H1 (cell line): Measurements from ENCODE around the gene MSANTD4. TPM values are rescaled to one million over a fixed set of nuclear protein-coding genes. Genes with fewer than 3 reads are reported as not detected.

ENCODE experiments used
- CBX8 ChIP-seq: fragments of 300-800, 300-1000 bp; sonication (generic); IDR thresholded peaks from 2 replicates; pipeline ENCODE4 v1.7.1; 2016; ENCODE audit warnings: low read depth, low read length, borderline replicate concordance
- KDM5A ChIP-seq: fragments of 200-600 bp; IDR thresholded peaks from 2 replicates; pipeline ENCODE4 v1.7.1; 2012; ENCODE audit warnings: mild to moderate bottlenecking, low read length, inconsistent platforms, mixed read lengths
- SIRT6 ChIP-seq: IDR thresholded peaks from one replicate; pipeline ENCODE4 v1.7.1; 2012; ENCODE audit warnings: low read length, inconsistent platforms
- TCF12 ChIP-seq: IDR thresholded peaks from 2 replicates; pipeline ENCODE4 v1.6.1; 2011; ENCODE audit warnings: low read depth, mild to moderate bottlenecking, low read length
- polyA plus RNA-seq, 7 experiments: library from polyadenylated mRNA; depleted of rRNA in 3 of 7; stranded (reverse) in 5 of 7; unstranded in 2 of 7; fragments of >200 nt in 5 of 7; fragments of 200-250 nt in 2 of 7; gene quantifications; 1 replicate in 5 of 7; 2 replicates in 1 of 7; 4 replicates in 1 of 7; pipeline versions ENCODE4 v1.2.1 to v1.2.3, GENCODE V29; 2011 to 2013; ENCODE audit warnings: missing spikeins in 2 of 7, mixed read lengths in 2 of 7
- total RNA-seq: library from RNA; stranded (reverse); fragmentation: NEBNext Ultra II Directional; extraction: Animal tissue kit (Norgen Biotek cat#: 25700); gene quantifications from 2 replicates; pipeline ENCODE4 v1.2.1, GENCODE V29; 2021
- TF ChIP-seq, protein P1 (sequence below): fragments of 300-600 bp; sonication (generic); IDR thresholded peaks from 2 replicates; pipeline ENCODE4 v1.7.1; 2012; ENCODE audit warnings: low read length, moderate library complexity, mild to moderate bottlenecking, inconsistent platforms; ENCODE audit not compliant: insufficient replicate concordance

MSANTD4 gene
- total and polyA plus RNA-seq, 2 of the 8 experiments (the other 6 are each of a cell fraction or from before 2014, with no cell fraction given): 5.1 to 21.9 TPM

- TF ChIP-seq, protein P1, sequence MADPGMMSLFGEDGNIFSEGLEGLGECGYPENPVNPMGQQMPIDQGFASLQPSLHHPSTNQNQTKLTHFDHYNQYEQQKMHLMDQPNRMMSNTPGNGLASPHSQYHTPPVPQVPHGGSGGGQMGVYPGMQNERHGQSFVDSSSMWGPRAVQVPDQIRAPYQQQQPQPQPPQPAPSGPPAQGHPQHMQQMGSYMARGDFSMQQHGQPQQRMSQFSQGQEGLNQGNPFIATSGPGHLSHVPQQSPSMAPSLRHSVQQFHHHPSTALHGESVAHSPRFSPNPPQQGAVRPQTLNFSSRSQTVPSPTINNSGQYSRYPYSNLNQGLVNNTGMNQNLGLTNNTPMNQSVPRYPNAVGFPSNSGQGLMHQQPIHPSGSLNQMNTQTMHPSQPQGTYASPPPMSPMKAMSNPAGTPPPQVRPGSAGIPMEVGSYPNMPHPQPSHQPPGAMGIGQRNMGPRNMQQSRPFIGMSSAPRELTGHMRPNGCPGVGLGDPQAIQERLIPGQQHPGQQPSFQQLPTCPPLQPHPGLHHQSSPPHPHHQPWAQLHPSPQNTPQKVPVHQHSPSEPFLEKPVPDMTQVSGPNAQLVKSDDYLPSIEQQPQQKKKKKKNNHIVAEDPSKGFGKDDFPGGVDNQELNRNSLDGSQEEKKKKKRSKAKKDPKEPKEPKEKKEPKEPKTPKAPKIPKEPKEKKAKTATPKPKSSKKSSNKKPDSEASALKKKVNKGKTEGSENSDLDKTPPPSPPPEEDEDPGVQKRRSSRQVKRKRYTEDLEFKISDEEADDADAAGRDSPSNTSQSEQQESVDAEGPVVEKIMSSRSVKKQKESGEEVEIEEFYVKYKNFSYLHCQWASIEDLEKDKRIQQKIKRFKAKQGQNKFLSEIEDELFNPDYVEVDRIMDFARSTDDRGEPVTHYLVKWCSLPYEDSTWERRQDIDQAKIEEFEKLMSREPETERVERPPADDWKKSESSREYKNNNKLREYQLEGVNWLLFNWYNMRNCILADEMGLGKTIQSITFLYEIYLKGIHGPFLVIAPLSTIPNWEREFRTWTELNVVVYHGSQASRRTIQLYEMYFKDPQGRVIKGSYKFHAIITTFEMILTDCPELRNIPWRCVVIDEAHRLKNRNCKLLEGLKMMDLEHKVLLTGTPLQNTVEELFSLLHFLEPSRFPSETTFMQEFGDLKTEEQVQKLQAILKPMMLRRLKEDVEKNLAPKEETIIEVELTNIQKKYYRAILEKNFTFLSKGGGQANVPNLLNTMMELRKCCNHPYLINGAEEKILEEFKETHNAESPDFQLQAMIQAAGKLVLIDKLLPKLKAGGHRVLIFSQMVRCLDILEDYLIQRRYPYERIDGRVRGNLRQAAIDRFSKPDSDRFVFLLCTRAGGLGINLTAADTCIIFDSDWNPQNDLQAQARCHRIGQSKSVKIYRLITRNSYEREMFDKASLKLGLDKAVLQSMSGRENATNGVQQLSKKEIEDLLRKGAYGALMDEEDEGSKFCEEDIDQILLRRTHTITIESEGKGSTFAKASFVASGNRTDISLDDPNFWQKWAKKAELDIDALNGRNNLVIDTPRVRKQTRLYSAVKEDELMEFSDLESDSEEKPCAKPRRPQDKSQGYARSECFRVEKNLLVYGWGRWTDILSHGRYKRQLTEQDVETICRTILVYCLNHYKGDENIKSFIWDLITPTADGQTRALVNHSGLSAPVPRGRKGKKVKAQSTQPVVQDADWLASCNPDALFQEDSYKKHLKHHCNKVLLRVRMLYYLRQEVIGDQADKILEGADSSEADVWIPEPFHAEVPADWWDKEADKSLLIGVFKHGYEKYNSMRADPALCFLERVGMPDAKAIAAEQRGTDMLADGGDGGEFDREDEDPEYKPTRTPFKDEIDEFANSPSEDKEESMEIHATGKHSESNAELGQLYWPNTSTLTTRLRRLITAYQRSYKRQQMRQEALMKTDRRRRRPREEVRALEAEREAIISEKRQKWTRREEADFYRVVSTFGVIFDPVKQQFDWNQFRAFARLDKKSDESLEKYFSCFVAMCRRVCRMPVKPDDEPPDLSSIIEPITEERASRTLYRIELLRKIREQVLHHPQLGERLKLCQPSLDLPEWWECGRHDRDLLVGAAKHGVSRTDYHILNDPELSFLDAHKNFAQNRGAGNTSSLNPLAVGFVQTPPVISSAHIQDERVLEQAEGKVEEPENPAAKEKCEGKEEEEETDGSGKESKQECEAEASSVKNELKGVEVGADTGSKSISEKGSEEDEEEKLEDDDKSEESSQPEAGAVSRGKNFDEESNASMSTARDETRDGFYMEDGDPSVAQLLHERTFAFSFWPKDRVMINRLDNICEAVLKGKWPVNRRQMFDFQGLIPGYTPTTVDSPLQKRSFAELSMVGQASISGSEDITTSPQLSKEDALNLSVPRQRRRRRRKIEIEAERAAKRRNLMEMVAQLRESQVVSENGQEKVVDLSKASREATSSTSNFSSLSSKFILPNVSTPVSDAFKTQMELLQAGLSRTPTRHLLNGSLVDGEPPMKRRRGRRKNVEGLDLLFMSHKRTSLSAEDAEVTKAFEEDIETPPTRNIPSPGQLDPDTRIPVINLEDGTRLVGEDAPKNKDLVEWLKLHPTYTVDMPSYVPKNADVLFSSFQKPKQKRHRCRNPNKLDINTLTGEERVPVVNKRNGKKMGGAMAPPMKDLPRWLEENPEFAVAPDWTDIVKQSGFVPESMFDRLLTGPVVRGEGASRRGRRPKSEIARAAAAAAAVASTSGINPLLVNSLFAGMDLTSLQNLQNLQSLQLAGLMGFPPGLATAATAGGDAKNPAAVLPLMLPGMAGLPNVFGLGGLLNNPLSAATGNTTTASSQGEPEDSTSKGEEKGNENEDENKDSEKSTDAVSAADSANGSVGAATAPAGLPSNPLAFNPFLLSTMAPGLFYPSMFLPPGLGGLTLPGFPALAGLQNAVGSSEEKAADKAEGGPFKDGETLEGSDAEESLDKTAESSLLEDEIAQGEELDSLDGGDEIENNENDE: no peak
- TF ChIP-seq SIRT6 (no peak), CBX8 (no peak), KDM5A (no peak), TCF12 (no peak)
Observed at GRCh38 chr11:106061249-106061784, 39.3 kb upstream of the MSANTD4 start (continued).
